A549 (cell line): Measurements from ENCODE around the gene IFI6. TPM values are rescaled to one million over a fixed set of nuclear protein-coding genes. Genes with fewer than 3 reads are reported as not detected.

Source experiments
- ATAC-seq, 2 experiments: fragments of 200-7000 bp in 1 of 2; fragments of >200 bp in 1 of 2; cut with Nextera tagmentation in 1 of 2; cut with Tn5 transposase in 1 of 2; 3 replicates each; pipeline versions ENCODE4 v1.8.0 to v1.9.1; 2018 to 2020; ENCODE audit warnings: mild to moderate bottlenecking in 1 of 2, moderate library complexity in 1 of 2
- CTCF ChIA-PET: fragments of 300-600 bp; sonication (Branson Sonifier 250); formaldehyde crosslinking; extraction: SDS; loops from one replicate; lab custom pipeline; 2021; ENCODE audit warnings: antibody characterized with exemption, inconsistent platforms; lab: Yijun Ruan, JAX
- POLR2A ChIA-PET: fragments of 350-600 bp; formaldehyde crosslinking; extraction: SDS; loops from one replicate; lab custom pipeline; 2021; ENCODE audit warnings: antibody characterized with exemption, inconsistent platforms; lab: Yijun Ruan, JAX
- DNase-seq, 2 experiments: peaks; one replicate each; pipeline versions ENCODE4 v3.0.0 to v3.0.0-alpha.2; 2011 to 2016; ENCODE audit warnings: low read depth in 1 of 2, low spot score in 1 of 2
- FAIRE-seq: peaks from 2 replicates; lab custom pipeline; 2011; peaks lifted over from hg19 to GRCh38; lab: Jason Lieb, UNC
- H3K27ac ChIP-seq, 2 experiments: fragments of >200 bp; sonication (Bioruptor Twin); formaldehyde crosslinking; 3 replicates each; pipeline ENCODE4 v1.5.1; 2016 to 2017
- H3K4me1 ChIP-seq: fragments of >200 bp; sonication (Bioruptor Twin); formaldehyde crosslinking; 3 replicates; pipeline ENCODE4 v1.6.1; 2016
- H3K4me2 ChIP-seq: fragments of >200 bp; sonication (Bioruptor Twin); formaldehyde crosslinking; 3 replicates; pipeline ENCODE4 v1.6.1; 2016
- H3K4me3 ChIP-seq: fragments of >200 bp; sonication (Bioruptor Twin); formaldehyde crosslinking; 3 replicates; pipeline ENCODE4 v1.5.1; 2016
- H3K9me3 ChIP-seq: fragments of >200 bp; sonication (Bioruptor Twin); formaldehyde crosslinking; 3 replicates; pipeline ENCODE4 v1.6.1; 2016
- BCL3 ChIP-seq: fragments of >200 bp; sonication (Bioruptor Twin); formaldehyde crosslinking; IDR thresholded peaks from 3 replicates; pipeline ENCODE4 v1.6.1; 2016
- CHD4 ChIP-seq: fragments of 200-600 bp; sonication (generic); IDR thresholded peaks from 2 replicates; pipeline ENCODE4 v1.6.1; 2016; ENCODE audit warnings: antibody characterized with exemption, mild to moderate bottlenecking, borderline replicate concordance
- E2F6 ChIP-seq: IDR thresholded peaks from 2 replicates; pipeline ENCODE4 v1.6.1; 2012; ENCODE audit warnings: low read depth, borderline replicate concordance
- EP300 ChIP-seq, 2 experiments: fragments of >200 bp; sonication (Bioruptor Twin); formaldehyde crosslinking; IDR thresholded peaks; 2 replicates in 1 of 2; 3 replicates in 1 of 2; pipeline ENCODE4 v1.6.1; 2016 to 2017
- ESRRA ChIP-seq: fragments of 150-350 bp; IDR thresholded peaks from 2 replicates; pipeline ENCODE4 v1.6.1; 2014; ENCODE audit warnings: mild to moderate bottlenecking, low read length, borderline replicate concordance
- FOXS1 ChIP-seq: fragments of 250-450 bp; sonication (Bioruptor Pico); IDR thresholded peaks from 2 replicates; pipeline ENCODE4 v1.5.0; 2020; ENCODE audit warnings: mild to moderate bottlenecking, moderate library complexity
- GATA3 ChIP-seq: IDR thresholded peaks from 2 replicates; pipeline ENCODE4 v1.6.1; 2012; ENCODE audit warnings: borderline replicate concordance
- HDAC2 ChIP-seq: fragments of 200-600 bp; sonication (generic); IDR thresholded peaks from 2 replicates; pipeline ENCODE4 v1.6.1; 2016
- HMGXB4 ChIP-seq: fragments of 250-450 bp; sonication (Bioruptor Pico); IDR thresholded peaks from 2 replicates; pipeline ENCODE4 v1.5.0; 2021; ENCODE audit warnings: mild to moderate bottlenecking, moderate library complexity, borderline replicate concordance
- HOXA7 ChIP-seq: fragments of 250-450 bp; sonication (Bioruptor Pico); IDR thresholded peaks from 2 replicates; pipeline ENCODE4 v1.5.0; 2020; ENCODE audit warnings: mild to moderate bottlenecking, moderate library complexity
- JUNB ChIP-seq: fragments of >200 bp; sonication (Bioruptor Twin); formaldehyde crosslinking; IDR thresholded peaks from 2 replicates; pipeline ENCODE4 v1.6.1; 2016
- MAFK ChIP-seq: fragments of 450-650 bp; IDR thresholded peaks from 2 replicates; pipeline ENCODE4 v1.6.1; 2014; ENCODE audit not compliant: partially characterized antibody
- MYC ChIP-seq: IDR thresholded peaks from 2 replicates; pipeline ENCODE4 v1.6.1; 2012; ENCODE audit warnings: mild to moderate bottlenecking, inconsistent platforms, low read length, improper control_type of control experiment, borderline replicate concordance
- NPAS2 ChIP-seq: fragments of 250-450 bp; sonication (Bioruptor Pico); IDR thresholded peaks from 2 replicates; pipeline ENCODE4 v1.8.0; 2022; ENCODE audit warnings: mild to moderate bottlenecking, moderate library complexity, borderline replicate concordance
- PBX3 ChIP-seq: IDR thresholded peaks from 2 replicates; pipeline ENCODE4 v1.6.1; 2012
- POLR2AphosphoS2 ChIP-seq: conservative IDR thresholded peaks from 2 replicates; pipeline ENCODE4 v1.6.1; 2012; ENCODE audit warnings: low read length, improper control_type of control experiment, inconsistent platforms
- RAD21 ChIP-seq, 2 experiments: fragments of >200 bp in 1 of 2; sonication (Bioruptor Twin) in 1 of 2; formaldehyde crosslinking in 1 of 2; IDR thresholded peaks in 1 of 2; conservative IDR thresholded peaks in 1 of 2; 2 replicates in 1 of 2; 3 replicates in 1 of 2; pipeline ENCODE4 v1.6.1; 2012 to 2018; ENCODE audit warnings: inconsistent platforms in 1 of 2
- RARB ChIP-seq: fragments of 250-450 bp; sonication (Bioruptor Pico); IDR thresholded peaks from 2 replicates; pipeline ENCODE4 v1.8.0; 2021; ENCODE audit warnings: mild to moderate bottlenecking, moderate library complexity
- RCOR1 ChIP-seq: fragments of 150-350 bp; IDR thresholded peaks from 2 replicates; pipeline ENCODE4 v1.6.1; 2014; ENCODE audit warnings: antibody characterized with exemption, low read length, low read depth
- RNF2 ChIP-seq: fragments of 200-600 bp; sonication (generic); IDR thresholded peaks from 2 replicates; pipeline ENCODE4 v1.6.1; 2016; ENCODE audit warnings: low read depth, mild to moderate bottlenecking, antibody characterized with exemption, moderate library complexity, borderline replicate concordance
- SREBF2 ChIP-seq: fragments of 450-650 bp; IDR thresholded peaks from 2 replicates; pipeline ENCODE4 v1.6.1; 2014; ENCODE audit warnings: mild to moderate bottlenecking, moderate library complexity
- USF2 ChIP-seq: fragments of 450-650 bp; IDR thresholded peaks from 2 replicates; pipeline ENCODE4 v1.6.1; 2014; ENCODE audit warnings: antibody characterized with exemption
- WGBS: methylation state at CpG from one replicate; pipeline ENCODE4 v1.1.6; 2017; ENCODE audit errors: missing lambda C conversion rate; 5-methylcytosine and 5-hydroxymethylcytosine counted together
- polyA plus RNA-seq, 4 experiments: library from polyadenylated mRNA; depleted of rRNA in 3 of 4; stranded (reverse); fragments of >200 nt; fragmentation: RNase III in 1 of 4; extraction: RNeasy Plus Mini Kit Qiagen cat#74134 plus additional on column Dnase treatment in 1 of 4; gene quantifications; 2 replicates in 3 of 4; 3 replicates in 1 of 4; pipeline ENCODE4 v1.2.3, GENCODE V29; 2011 to 2017

IFI6 gene
- polyA plus RNA-seq, 2 of the 4 experiments (the other 2 are of a cell fraction), result 6.3 to 8.8 TPM

- Histone ChIP-seq H3K9me3 (no peaks in the 10 kb centered on the region), H3K4me1 (peaks cover 4% of the 10 kb centered on the region; the same call in 1 of the 3 replicates), H3K4me2 (no peak overlapping the region), H3K27ac (no peak overlapping the region), H3K4me3 (no peak overlapping the region)
- no peak for FAIRE-seq
- ChIA-PET POLR2A (no interaction called here), CTCF (interaction anchor here (0.6 kb wide), 1 partner anchor 205 kb away, joined by 3 read pairs; no protein-coding TSS in a partner anchor)
- ATAC-seq, result 0 out of 6 replicates have a peak, but pooled peaks of 1 of the 2 experiments have one; percentile 35
- no peak for TF ChIP-seq NPAS2
- TF ChIP-seq RARB (CRISPR knock-in tag), result no peak
- TF ChIP-seq BCL3, result no peak
- TF ChIP-seq ESRRA, result no peak
- TF ChIP-seq USF2, result no peak
- no peak for TF ChIP-seq GATA3
- no peak for TF ChIP-seq RAD21 (conservative IDR thresholded peaks at IDR 0.05 in 1 of 2, IDR thresholded peaks at IDR 0.05 in 1 of 2)
- TF ChIP-seq MAFK, result no peak
- no peak for TF ChIP-seq FOXS1 (CRISPR knock-in tag)
- TF ChIP-seq POLR2AphosphoS2, result no peak
- no peak for TF ChIP-seq CHD4
- no peak for DNase-seq
- WGBS, result 86% methylated on average over 11 of the region's 13 CpGs
These were observed 48.4 kb downstream of the IFI6 start for GRCh38 chr1:27623327-27624212.

- no peak overlapping the region for H3K4me2 ChIP-seq
- WGBS, result 85% methylated on average over 2 of the region's 4 CpGs
- no peak for DNase-seq
- H3K4me3 ChIP-seq, result no peak overlapping the region
- CTCF ChIA-PET, result interaction anchor here (8.8 kb wide), 1 partner anchor 15 kb away, joined by 61 read pairs; no protein-coding TSS in a partner anchor
- no peak for FAIRE-seq
- POLR2A ChIA-PET, result no interaction called here
- no peak for ATAC-seq
- no peak for TF ChIP-seq HOXA7 (CRISPR knock-in tag)
- no peak for TF ChIP-seq SREBF2
- TF ChIP-seq HDAC2, result no peak
- no peak for TF ChIP-seq NPAS2
- no peaks in the 10 kb centered on the region for H3K9me3 ChIP-seq
- H3K4me1 ChIP-seq, result peaks cover 4% of the 10 kb centered on the region; the same call in 1 of the 3 replicates
- H3K27ac ChIP-seq, result no peak overlapping the region
These were observed 49.2 kb downstream of the IFI6 start for GRCh38 chr1:27622828-27623227.

GRCh38 chr1:27621051-27621920 is 50.7 kb downstream of the IFI6 start:
- peaks cover 4% of the 10 kb centered on the region; the same call in 1 of the 3 replicates for H3K4me1 ChIP-seq
- FAIRE-seq, result no peak
- H3K9me3 ChIP-seq, result no peaks in the 10 kb centered on the region
- ATAC-seq, result peak in 1 of 2 experiments; percentile 60; a peak in 2 of 6 replicates
- no peak overlapping the region for H3K27ac ChIP-seq
- H3K4me3 ChIP-seq, result no peak overlapping the region
- no peak overlapping the region for H3K4me2 ChIP-seq
- ChIA-PET CTCF (interaction anchor here (0.7 to 8.8 kb wide), 7 partner anchors 13 to 64 kb away, joined by 3 to 61 read pairs (median 3); no protein-coding TSS in a partner anchor), POLR2A (interaction anchor here (0.7 kb wide), 1 partner anchor 21 kb away, joined by 4 read pairs; no protein-coding TSS in a partner anchor)
- no peak for DNase-seq
- WGBS, result 58% methylated on average over 2 of the region's 7 CpGs
- no peak for TF ChIP-seq EP300 (IDR thresholded peaks at IDR 0.05)
- TF ChIP-seq HOXA7 (CRISPR knock-in tag), result no peak
- no peak for TF ChIP-seq PBX3
- no peak for TF ChIP-seq E2F6
- TF ChIP-seq RNF2, result no peak
- no peak for TF ChIP-seq MYC
- TF ChIP-seq MAFK, result no peak
- TF ChIP-seq JUNB, result no peak
- TF ChIP-seq RCOR1, result no peak
- no peak for TF ChIP-seq HMGXB4
- no peak for TF ChIP-seq HDAC2
